Keratinocyte (primary cell): ENCODE results near the gene UGT1A8. TPM values are rescaled to one million over a fixed set of nuclear protein-coding genes. Genes with fewer than 3 reads are reported as not detected.

Experiments used
- DNase-seq: peaks from one replicate; pipeline ENCODE4 v3.0.0-alpha.2; 2011; ENCODE audit warnings: low read depth, missing footprints, low spot score
- FAIRE-seq: peaks from 2 replicates; lab custom pipeline; 2011; peaks lifted over from hg19 to GRCh38; lab: Jason Lieb, UNC
- H2AFZ ChIP-seq: 2 replicates; pipeline ENCODE4 v1.6.0; 2012; ENCODE audit warnings: low read length, control low read depth, inconsistent platforms; ENCODE audit not compliant: control insufficient read depth
- H3K27ac ChIP-seq: 2 replicates; pipeline ENCODE4 v1.5.1; 2011; ENCODE audit warnings: low read length; ENCODE audit not compliant: control insufficient read depth, insufficient read depth
- H3K27me3 ChIP-seq: 3 replicates; pipeline ENCODE4 v1.6.0; 2011; ENCODE audit warnings: low read length; ENCODE audit not compliant: control insufficient read depth, insufficient read depth; ENCODE audit errors: extremely low read depth
- H3K36me3 ChIP-seq, 2 experiments: 2 replicates in 1 of 2; 3 replicates in 1 of 2; pipeline ENCODE4 v1.5.1; 2011; ENCODE audit warnings: low read length in 2 of 2, mild to moderate bottlenecking in 1 of 2; ENCODE audit not compliant: control insufficient read depth in 2 of 2, insufficient read depth in 2 of 2; ENCODE audit errors: extremely low read depth in 1 of 2
- H3K4me1 ChIP-seq: 3 replicates; pipeline ENCODE4 v1.5.1; 2011; ENCODE audit warnings: low read length; ENCODE audit not compliant: control insufficient read depth, insufficient read depth; ENCODE audit errors: extremely low read depth
- H3K4me2 ChIP-seq: 3 replicates; pipeline ENCODE4 v1.6.0; 2011; ENCODE audit warnings: low read depth, low read length; ENCODE audit not compliant: control insufficient read depth, insufficient read depth; ENCODE audit errors: extremely low read depth
- H3K4me3 ChIP-seq, 3 experiments: fragments of 200-600 bp in 1 of 3; sonication (generic) in 1 of 3; 2 replicates in 2 of 3; 3 replicates in 1 of 3; pipeline ENCODE4 v1.5.1; 2011 to 2016; ENCODE audit warnings: low read length in 3 of 3, mild to moderate bottlenecking in 3 of 3, control low read depth in 2 of 3, inconsistent platforms in 1 of 3, low read depth in 1 of 3, mixed read lengths in 1 of 3, mixed run types in 1 of 3, moderate library complexity in 1 of 3; ENCODE audit not compliant: control insufficient read depth in 2 of 3, insufficient read depth in 2 of 3; ENCODE audit errors: extremely low read depth in 1 of 3
- H3K79me2 ChIP-seq: 2 replicates; pipeline ENCODE4 v1.6.0; 2012; ENCODE audit warnings: low read length; ENCODE audit not compliant: control insufficient read depth, insufficient read depth
- H3K9ac ChIP-seq: 3 replicates; pipeline ENCODE4 v1.6.0; 2011; ENCODE audit warnings: low read length; ENCODE audit not compliant: control insufficient read depth, insufficient read depth; ENCODE audit errors: extremely low read depth
- H3K9me1 ChIP-seq: 3 replicates; pipeline ENCODE4 v1.6.0; 2011; ENCODE audit warnings: low read length; ENCODE audit not compliant: control insufficient read depth, insufficient read depth; ENCODE audit errors: extremely low read depth
- H3K9me3 ChIP-seq: 2 replicates; pipeline ENCODE4 v1.5.1; 2012; ENCODE audit warnings: low read depth, low read length; ENCODE audit not compliant: control insufficient read depth
- H4K20me1 ChIP-seq: 3 replicates; pipeline ENCODE4 v1.6.0; 2011; ENCODE audit warnings: low read length; ENCODE audit not compliant: control insufficient read depth, insufficient read depth; ENCODE audit errors: extremely low read depth
- CTCF ChIP-seq, 3 experiments: IDR thresholded peaks in 1 of 3; conservative IDR thresholded peaks in 1 of 3; optimal IDR thresholded peaks in 1 of 3; 2 replicates in 2 of 3; 3 replicates in 1 of 3; pipeline versions ENCODE3 to v1.5.1; 2011; ENCODE audit warnings: low read length in 3 of 3, mild to moderate bottlenecking in 3 of 3, moderate library complexity in 2 of 3, control low read depth in 1 of 3, inconsistent platforms in 1 of 3; ENCODE audit not compliant: insufficient read depth in 2 of 3; ENCODE audit errors: extremely low read depth in 1 of 3
- EZH2 ChIP-seq: IDR thresholded peaks from one replicate; pipeline ENCODE4 v1.6.1; 2012; ENCODE audit warnings: inconsistent platforms, mild to moderate bottlenecking, low read length, moderate library complexity
- dilution Hi-C: fragments of 300-500 bp; cut with MboI; formaldehyde crosslinking; loops from one replicate; pipeline ENCODE4 v1.7.0; 2020; ENCODE audit warnings: low sequenced_read_pairs; ENCODE audit not compliant: extremely low pct_ligation_motif_present
- polyA plus RNA-seq, 5 experiments: library from polyadenylated mRNA; depleted of rRNA in 3 of 5; stranded (reverse) in 3 of 5; stranded (forward) in 1 of 5; unstranded in 1 of 5; fragments of >200 nt; gene quantifications; 1 replicate in 1 of 5; 2 replicates in 3 of 5; 3 replicates in 1 of 5; pipeline versions ENCODE4 v1.2.1 to v1.2.3, GENCODE V29; 2011 to 2012; ENCODE audit warnings: missing spikeins in 2 of 5, low read depth in 1 of 5, low replicate concordance in 1 of 5

Gene UGT1A8
- polyA plus RNA-seq, 1 donor (not counting 4 experiments of a cell fraction or from before 2014, with no cell fraction given) = 0.64 TPM

DNA sequence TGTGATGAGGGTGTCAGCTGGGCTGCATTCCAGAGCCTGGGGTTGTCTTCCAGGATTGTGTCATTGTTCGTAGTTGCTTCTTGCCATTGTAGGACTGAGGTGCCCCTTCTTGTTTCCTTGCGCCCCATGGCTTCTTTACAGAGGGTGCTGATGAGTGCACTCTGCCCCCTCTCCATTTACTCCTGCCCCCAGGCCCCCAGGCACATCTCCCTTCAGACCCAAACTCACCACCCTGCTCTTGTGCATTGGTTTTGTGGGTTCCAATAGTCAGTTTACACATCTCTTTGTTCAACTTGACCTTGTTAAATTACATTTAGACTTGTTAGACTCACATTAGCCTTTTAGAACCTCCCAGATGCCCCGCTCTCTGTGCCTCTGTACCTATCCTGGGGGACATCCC, 203.8 kb downstream of the UGT1A8 start:
- no peak overlapping the region for H3K4me2 ChIP-seq
- H3K27me3 ChIP-seq = peaks cover 5% of the 10 kb centered on the region
- TF ChIP-seq EZH2 (no peak), CTCF (optimal IDR thresholded peaks at IDR 0.05 in 1 of 3, IDR thresholded peaks at IDR 0.05 in 1 of 3, conservative IDR thresholded peaks at IDR 0.05 in 1 of 3; ENCODE audit: extremely low read depth in 1 of 3, insufficient read depth in 2 of 3, low read length in 3 of 3) (no peak)
- DNase-seq = no peak
- no peak overlapping the region for H3K27ac ChIP-seq
- H3K4me1 ChIP-seq = no peaks in the 10 kb centered on the region
- no peaks in the 10 kb centered on the region for H3K9me1 ChIP-seq
- H2AFZ ChIP-seq = no peak overlapping the region
- H3K9ac ChIP-seq = no peak overlapping the region
- FAIRE-seq = no peak
- H4K20me1 ChIP-seq = no peaks in the 10 kb centered on the region
- H3K9me3 ChIP-seq = no peaks in the 10 kb centered on the region
- dilution Hi-C loops = no loop called here
- H3K4me3 ChIP-seq = no peak overlapping the region
- no peaks in the 10 kb centered on the region for H3K79me2 ChIP-seq
- no peaks in the 10 kb centered on the region for H3K36me3 ChIP-seq

GRCh38 chr2:233821709-233822100, 204.3 kb downstream of the UGT1A8 start:
- no peaks in the 10 kb centered on the region for H4K20me1 ChIP-seq
- H3K4me3 ChIP-seq = no peak overlapping the region
- no peaks in the 10 kb centered on the region for H3K4me1 ChIP-seq
- H2AFZ ChIP-seq = no peak overlapping the region
- DNase-seq = no peak
- H3K9me3 ChIP-seq = no peaks in the 10 kb centered on the region
- peaks cover 5% of the 10 kb centered on the region for H3K27me3 ChIP-seq
- no peaks in the 10 kb centered on the region for H3K9me1 ChIP-seq
- no peak overlapping the region for H3K4me2 ChIP-seq
- H3K27ac ChIP-seq = no peak overlapping the region
- FAIRE-seq = no peak
- dilution Hi-C loops = no loop called here
- H3K9ac ChIP-seq = no peak overlapping the region
- no peaks in the 10 kb centered on the region for H3K79me2 ChIP-seq
- TF ChIP-seq CTCF (optimal IDR thresholded peaks at IDR 0.05 in 1 of 3, IDR thresholded peaks at IDR 0.05 in 1 of 3, conservative IDR thresholded peaks at IDR 0.05 in 1 of 3; ENCODE audit: extremely low read depth in 1 of 3, insufficient read depth in 2 of 3, low read length in 3 of 3) = no peak
- TF ChIP-seq EZH2 = no peak
- no peaks in the 10 kb centered on the region for H3K36me3 ChIP-seq
